ENCODE results near the gene CRKL.

CRKL gene

GRCh38 chr22:20995329-20996030, 78.3 kb downstream of the CRKL start:
- Histone ChIP-seq H4K20me1 (ENCODE audit: control insufficient read depth, insufficient read depth, low read depth, low read length) (no peaks in the 10 kb centered on the region), H3K36me3 (ENCODE audit: control insufficient read depth, low read length) (peaks cover 65% of the 10 kb centered on the region)

GRCh38 chr22:20996031-20996410, 78.8 kb downstream of the CRKL start:
- no peak overlapping the region for H3K4me2 ChIP-seq (ENCODE audit: low read length)
- H3K4me1 ChIP-seq (ENCODE audit: control insufficient read depth, low read length): peaks cover 10% of the 10 kb centered on the region
- no peak overlapping the region for H3K4me3 ChIP-seq (ENCODE audit: low read length)
- no peak overlapping the region for H3K27ac ChIP-seq (ENCODE audit: low read depth, low read length)
- no peaks in the 10 kb centered on the region for H3K9me3 ChIP-seq (ENCODE audit: control insufficient read depth, insufficient read depth, low read length)
- H3K9me2 ChIP-seq (replicated peaks; ENCODE audit: control insufficient read depth, low read length): no peaks in the 10 kb centered on the region
- H4K20me1 ChIP-seq (ENCODE audit: control insufficient read depth, insufficient read depth, low read depth, low read length): no peaks in the 10 kb centered on the region
- TF ChIP-seq CTCF (IDR thresholded peaks at IDR 0.05; ENCODE audit: low read depth, low read length, poor library complexity, severe bottlenecking) (no peak), EZH2phosphoT487 (IDR thresholded peaks at IDR 0.05; ENCODE audit: borderline replicate concordance, low read length) (no peak)
- peaks cover 17% of the 10 kb centered on the region for H3K79me2 ChIP-seq (ENCODE audit: control insufficient read depth, low read length)
- H3K27me3 ChIP-seq (ENCODE audit: control insufficient read depth, low read length): no peaks in the 10 kb centered on the region
- H3F3A ChIP-seq (ENCODE audit: control insufficient read depth, insufficient read depth): peaks cover 3% of the 10 kb centered on the region
- H3K36me3 ChIP-seq (ENCODE audit: control insufficient read depth, low read length): peaks cover 66% of the 10 kb centered on the region

More at GRCh38 chr22:20995329-20996030, 78.3 kb downstream of the CRKL start:
- peaks cover 12% of the 10 kb centered on the region for H3K79me2 ChIP-seq (ENCODE audit: control insufficient read depth, low read length)
- no peak overlapping the region for H3K27ac ChIP-seq (ENCODE audit: low read depth, low read length)
- H3K27me3 ChIP-seq (ENCODE audit: control insufficient read depth, low read length): no peaks in the 10 kb centered on the region
- no peak overlapping the region for H3K4me3 ChIP-seq (ENCODE audit: low read length)
- TF ChIP-seq EZH2phosphoT487 (IDR thresholded peaks at IDR 0.05; ENCODE audit: borderline replicate concordance, low read length): no peak
- no peak for TF ChIP-seq CTCF (IDR thresholded peaks at IDR 0.05; ENCODE audit: low read depth, low read length, poor library complexity, severe bottlenecking)
- peaks cover 8% of the 10 kb centered on the region for H3K4me1 ChIP-seq (ENCODE audit: control insufficient read depth, low read length)
- H3K9me2 ChIP-seq (replicated peaks; ENCODE audit: control insufficient read depth, low read length): no peaks in the 10 kb centered on the region
- H3K4me2 ChIP-seq (ENCODE audit: low read length): no peak overlapping the region
- peaks cover 3% of the 10 kb centered on the region for H3F3A ChIP-seq (ENCODE audit: control insufficient read depth, insufficient read depth)
- no peaks in the 10 kb centered on the region for H3K9me3 ChIP-seq (ENCODE audit: control insufficient read depth, insufficient read depth, low read length)

- H3K9me2 ChIP-seq (replicated peaks; ENCODE audit: control insufficient read depth, low read length): no peaks in the 10 kb centered on the region
- H3K4me3 ChIP-seq (ENCODE audit: low read length): no peak overlapping the region
- H3K9me3 ChIP-seq (ENCODE audit: control insufficient read depth, insufficient read depth, low read length): no peaks in the 10 kb centered on the region
- H3K79me2 ChIP-seq (ENCODE audit: control insufficient read depth, low read length): peaks cover 23% of the 10 kb centered on the region
- peaks cover 14% of the 10 kb centered on the region for H3K4me1 ChIP-seq (ENCODE audit: control insufficient read depth, low read length)
- H3F3A ChIP-seq (ENCODE audit: control insufficient read depth, insufficient read depth): peaks cover 3% of the 10 kb centered on the region
- peaks cover 66% of the 10 kb centered on the region for H3K36me3 ChIP-seq (ENCODE audit: control insufficient read depth, low read length)
- H4K20me1 ChIP-seq (ENCODE audit: control insufficient read depth, insufficient read depth, low read depth, low read length): no peaks in the 10 kb centered on the region
- no peak overlapping the region for H3K4me2 ChIP-seq (ENCODE audit: low read length)
- H3K27me3 ChIP-seq (ENCODE audit: control insufficient read depth, low read length): no peaks in the 10 kb centered on the region
- TF ChIP-seq CTCF (IDR thresholded peaks at IDR 0.05; ENCODE audit: low read depth, low read length, poor library complexity, severe bottlenecking) (no peak), EZH2phosphoT487 (IDR thresholded peaks at IDR 0.05; ENCODE audit: borderline replicate concordance, low read length) (no peak)
- no peak overlapping the region for H3K27ac ChIP-seq (ENCODE audit: low read depth, low read length)
Measured at GRCh38 chr22:20996598-20997535, 79.7 kb downstream of the CRKL start.
